HT1080 (cell line): ENCODE results near the gene KRTAP10-9. TPM values are rescaled to one million over a fixed set of nuclear protein-coding genes. Genes with fewer than 3 reads are reported as not detected.
A peak's percentile ranks its signal among the peaks of the same experiment; 100 is the strongest.
"Not testable (repeated sequence)": the region's sequence is repeated elsewhere in the genome, so short reads cannot be mapped to it uniquely, and the experiment has no call there.

ENCODE experiments used
- DNase-seq: peaks from one replicate; pipeline ENCODE4 v3.0.0-alpha.2; 2015; ENCODE audit warnings: low read depth
- total RNA-seq: library from RNA; depleted of rRNA; stranded (reverse); fragments of >200 nt; shearing (Covaris generic); gene quantifications from 2 replicates; pipeline ENCODE4 v1.2.3, GENCODE V29; 2014

KRTAP10-9 gene
- total RNA-seq, 1 experiment from 2014 or later = not detected

DNA sequence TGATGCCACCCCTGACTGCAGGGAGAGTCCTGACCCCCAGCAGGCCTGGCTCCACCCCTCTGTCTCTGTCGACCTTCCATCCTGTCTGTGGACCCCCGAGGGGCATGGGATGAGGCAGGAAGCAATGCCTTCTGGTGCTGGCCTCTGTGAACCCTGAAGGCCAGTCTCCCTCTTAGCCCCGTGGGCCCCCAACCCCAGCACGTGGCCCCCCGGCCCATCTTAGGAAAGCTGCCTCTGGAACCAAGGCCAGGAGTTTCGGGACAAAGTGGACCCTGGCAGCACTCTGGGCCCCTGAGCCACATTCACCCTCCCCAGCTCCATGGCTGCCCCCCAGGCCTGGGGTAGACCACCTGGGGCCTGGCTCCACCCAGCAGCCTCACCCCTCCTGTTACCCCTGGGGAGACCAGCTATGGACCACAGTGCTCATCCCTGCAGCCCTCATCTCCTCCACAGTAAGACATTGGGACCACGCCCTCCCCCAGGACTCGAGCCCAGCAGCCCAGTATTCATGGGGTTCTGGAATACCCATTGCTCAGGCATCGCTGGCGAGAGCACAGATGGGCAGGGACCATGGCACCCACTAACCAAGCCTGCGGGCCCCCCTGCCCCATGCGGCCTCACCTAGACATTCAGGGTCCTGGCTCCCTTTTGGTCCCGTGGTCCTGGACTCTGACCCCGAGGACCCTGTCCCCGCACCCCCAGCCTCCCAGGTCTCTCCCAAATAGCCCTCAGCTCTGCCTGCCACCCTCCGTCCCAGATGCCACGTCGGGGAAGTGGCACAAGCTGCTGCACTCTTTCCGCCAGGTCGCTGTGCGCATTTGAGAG is 11.8 kb downstream of the KRTAP10-9 start:
- not testable (repeated sequence) for DNase-seq

DNA sequence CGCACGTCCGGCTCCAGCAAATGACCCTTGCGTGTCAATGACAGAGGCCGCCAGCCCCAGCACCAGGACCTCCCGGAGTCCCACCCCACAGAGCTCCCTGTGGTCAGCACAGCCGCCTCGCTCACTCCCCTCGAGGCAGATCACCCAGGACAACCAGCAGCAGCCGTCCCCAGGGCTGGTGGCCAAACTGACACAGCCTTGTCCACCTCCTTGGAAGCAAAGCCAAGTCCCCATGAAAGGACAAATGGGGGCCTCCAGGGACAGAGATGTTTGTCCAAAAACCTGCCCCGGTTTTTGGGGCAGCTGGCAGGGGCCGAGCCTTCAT is 12.4 kb downstream of the KRTAP10-9 start:
- no peak for DNase-seq

- no peak for DNase-seq
Measured at GRCh38 chr21:44640761-44641160, 13.9 kb downstream of the KRTAP10-9 start.

- no peak for DNase-seq
Measured at GRCh38 chr21:44643741-44644310, 16.9 kb downstream of the KRTAP10-9 start.

DNA sequence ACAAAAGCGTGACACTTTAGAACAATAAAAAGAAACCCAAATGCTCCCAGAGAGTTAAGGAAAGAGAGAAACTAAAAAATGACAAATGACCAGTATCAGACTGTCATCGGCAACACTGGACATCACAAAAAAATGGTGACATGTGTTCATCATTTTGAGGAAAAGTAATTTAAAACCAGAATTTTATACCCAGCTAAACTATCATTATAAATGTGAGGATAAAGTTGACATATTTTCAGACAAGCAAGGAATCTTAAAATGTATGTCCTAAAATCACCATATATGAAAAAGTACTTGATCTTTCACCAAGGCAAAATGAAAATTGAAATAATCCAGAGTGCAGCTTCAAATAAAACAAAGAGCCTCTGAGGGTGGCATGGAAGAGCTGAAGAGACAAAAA is 18.0 kb downstream of the KRTAP10-9 start:
- DNase-seq = no peak

DNA sequence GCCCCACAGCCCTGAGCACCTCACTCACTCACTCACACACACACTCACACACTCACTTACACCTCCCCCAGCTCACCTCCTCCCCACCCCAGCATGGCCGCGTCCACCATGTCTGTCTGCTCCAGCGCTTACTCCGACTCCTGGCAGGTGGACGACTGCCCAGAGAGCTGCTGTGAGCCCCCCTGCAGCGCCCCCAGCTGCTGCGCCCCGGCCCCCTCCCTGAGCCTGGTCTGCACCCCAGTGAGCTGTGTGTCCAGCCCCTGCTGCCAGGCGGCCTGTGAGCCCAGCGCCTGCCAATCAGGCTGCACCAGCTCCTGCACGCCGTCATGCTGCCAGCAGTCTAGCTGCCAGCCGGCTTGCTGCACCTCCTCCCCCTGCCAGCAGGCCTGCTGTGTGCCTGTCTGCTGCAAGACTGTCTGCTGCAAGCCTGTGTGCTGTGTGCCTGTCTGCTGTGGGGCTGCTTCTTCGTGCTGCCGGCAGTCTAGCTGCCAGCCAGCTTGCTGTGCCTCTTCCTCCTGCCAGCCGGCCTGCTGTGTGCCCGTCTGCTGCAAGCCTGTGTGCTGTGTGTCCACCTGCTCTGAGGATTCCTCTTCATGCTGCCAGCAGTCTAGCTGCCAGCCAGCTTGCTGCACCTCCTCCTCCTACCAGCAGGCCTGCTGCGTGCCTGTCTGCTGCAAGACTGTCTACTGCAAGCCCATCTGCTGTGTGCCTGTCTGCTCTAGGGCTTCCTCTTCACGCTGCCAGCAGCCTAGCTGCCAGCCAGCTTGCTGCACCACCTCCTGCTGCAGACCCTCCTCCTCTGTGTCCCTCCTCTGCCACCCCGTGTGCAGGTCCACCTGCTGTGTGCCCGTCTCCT is 19.7 kb downstream of the KRTAP10-9 start, which contains the start of gene KRTAP10-11:
Gene KRTAP10-11 (plus strand): TSS at position 49 of the 856 bp plus-strand sequence. CDS start 45 bp downstream, at position 94.
- DNase-seq = not testable (repeated sequence)

DNA sequence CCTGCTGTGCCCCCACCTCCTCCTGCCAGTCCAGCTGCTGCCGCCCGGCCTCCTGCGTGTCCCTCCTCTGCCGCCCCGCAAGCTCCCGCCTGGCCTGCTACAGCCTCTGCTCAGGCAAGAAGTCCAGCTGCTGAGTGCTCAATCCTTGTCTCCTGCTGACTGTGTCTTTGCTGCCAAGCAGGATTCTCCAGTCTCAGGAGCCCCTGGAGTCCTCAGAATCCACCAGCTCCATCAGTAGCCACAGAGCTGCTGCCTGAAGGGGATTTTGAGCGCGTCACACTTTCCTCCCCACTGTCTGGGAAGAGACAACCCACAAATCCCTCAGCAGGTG is 20.3 kb downstream of the KRTAP10-9 start:
- no peak for DNase-seq

DNA sequence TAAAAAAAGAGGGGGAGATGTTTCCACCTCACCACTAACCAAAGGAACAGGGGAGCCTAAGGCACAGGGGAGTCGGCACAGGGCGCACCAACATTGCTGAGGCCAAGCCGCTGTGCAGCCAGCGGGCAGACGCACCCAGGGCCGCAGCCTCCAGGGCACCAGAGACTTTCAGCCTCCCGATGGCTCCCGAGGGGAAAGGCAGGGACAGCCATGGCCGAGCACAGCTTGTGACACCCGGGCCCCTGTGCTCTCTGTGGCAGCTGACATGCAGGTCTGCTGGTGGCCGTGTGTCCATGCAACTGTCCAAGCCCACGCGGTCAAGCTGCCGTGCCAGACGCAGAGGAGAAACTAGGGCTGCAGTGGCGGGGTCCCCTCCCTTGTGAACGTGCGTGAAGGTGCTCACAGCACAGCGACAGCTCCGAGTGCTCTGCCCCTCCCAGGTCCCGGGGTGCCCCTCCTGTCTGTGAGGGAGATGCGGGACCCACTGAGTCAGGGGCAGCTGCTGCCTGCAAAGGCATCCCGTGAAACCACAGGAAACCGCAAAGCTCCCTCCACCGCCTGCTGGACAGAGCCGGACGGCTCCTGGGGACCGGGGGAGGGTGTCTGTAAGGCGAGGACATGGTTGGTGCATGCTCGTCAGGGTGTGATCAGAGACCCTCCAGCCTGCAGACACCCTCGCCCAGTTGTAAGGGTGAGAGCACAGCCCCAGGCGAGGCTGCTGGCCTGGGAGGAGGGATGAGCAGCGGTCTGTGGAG is 21.8 kb downstream of the KRTAP10-9 start:
- no peak for DNase-seq

- DNase-seq = no peak
Measured at GRCh38 chr21:44649521-44650100, 22.7 kb downstream of the KRTAP10-9 start.

- no peak for DNase-seq
Measured at GRCh38 chr21:44650265-44650972, 23.5 kb downstream of the KRTAP10-9 start.

DNA sequence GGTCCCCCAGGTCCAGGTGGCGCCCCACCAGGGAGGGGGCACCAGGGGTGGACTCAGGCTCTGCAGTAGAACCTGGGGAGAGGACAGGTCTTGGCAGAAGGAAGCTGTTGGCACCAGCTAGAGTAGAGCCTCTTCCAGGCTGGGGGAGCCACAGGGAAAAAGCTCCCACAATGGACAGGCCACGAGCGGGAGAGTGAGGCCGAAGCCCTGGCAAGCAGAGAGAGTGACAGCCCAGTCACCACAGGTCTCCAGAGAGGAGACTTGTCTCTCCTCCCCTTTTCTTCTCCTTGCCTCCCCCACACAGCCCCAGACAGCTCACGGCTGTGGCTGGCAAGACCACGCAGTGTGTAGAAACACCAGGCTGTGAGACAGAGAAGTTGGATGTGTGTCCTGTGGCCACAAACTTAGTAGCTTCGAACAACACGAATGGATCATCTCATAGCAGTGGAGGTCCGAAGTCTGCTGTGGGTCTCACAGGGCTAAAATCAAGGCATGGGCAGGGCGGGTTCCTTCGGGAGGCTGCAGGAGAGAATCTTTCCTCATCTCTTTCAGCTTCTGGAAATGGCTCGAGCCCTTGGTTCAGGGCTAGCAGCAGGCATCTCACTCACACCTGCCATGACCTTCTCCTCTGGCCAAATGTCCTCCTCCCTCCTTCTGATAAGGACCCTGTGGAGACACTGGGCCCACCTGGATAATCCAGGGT is 24.2 kb downstream of the KRTAP10-9 start:
- no peak for DNase-seq

DNA sequence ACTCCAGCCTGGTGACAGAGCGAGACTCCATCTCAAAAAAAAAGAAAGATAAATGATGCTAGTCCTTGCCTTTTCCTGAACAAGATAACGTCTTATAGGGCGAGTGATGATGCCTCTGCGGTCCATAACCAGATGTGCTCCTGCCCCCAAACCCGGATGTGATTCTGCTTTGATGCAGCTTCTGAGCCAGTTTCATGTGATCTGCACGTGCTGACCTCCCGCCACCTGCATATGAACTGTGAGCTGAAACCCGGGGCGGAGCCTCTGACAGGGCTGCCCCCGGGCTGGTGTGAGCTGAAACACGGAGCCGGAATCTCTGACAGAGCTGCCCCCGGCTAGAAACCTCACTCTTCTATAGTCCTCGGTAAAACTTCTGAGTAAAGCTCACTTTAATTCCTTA is 26.2 kb downstream of the KRTAP10-9 start:
- peak; percentile 24 for DNase-seq

DNA sequence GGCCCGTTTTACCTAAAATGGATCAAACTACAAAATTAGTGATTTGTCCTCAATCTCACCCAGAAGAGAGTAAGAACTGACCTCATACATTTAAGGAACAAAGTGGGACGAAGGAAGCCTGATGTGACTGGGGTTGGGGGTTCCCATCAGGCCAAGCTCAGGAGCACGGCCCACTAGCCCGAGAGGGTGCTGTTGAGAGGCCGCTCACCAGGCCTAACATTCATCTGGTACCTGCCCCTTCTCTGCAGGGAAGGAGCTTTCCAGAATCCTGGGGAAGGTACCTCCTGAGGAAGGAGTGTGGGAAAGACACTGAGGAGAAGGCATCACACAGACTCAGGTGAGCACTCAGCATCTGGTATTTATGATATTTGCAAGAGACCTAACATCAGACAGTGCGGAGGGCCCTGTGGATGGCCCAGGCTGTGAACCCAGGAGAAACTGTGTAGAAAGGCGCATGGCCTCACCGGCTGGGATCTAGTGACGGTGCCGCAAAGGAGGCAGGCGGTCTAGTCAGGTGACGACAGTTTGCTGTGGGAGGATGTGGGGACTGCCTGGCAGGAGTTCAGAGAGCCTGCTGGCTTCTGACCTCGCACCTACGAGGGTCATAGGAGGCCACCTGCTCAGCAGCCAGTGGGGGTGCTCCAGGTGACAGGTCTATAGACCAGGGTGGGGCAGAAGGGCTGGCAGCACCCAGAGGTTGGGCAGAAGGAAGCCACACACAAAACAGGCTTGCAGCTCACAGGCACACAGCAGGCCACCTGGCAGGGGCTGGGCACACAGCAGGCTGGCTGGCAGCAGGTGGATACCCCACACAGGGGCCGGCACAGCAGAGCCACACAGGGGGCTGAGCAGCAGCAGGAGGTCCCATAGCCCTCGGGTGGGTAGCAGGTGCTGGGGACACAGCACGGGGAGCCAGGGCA is 27.0 kb downstream of the KRTAP10-9 start:
- DNase-seq = no peak

GRCh38 chr21:44654576-44655175 is 27.8 kb downstream of the KRTAP10-9 start, which contains the start of gene KRTAP12-4:
Gene KRTAP12-4, minus strand, starts transcription at chr21:44654659. Its CDS starts 45 bp downstream, at chr21:44654614.
- DNase-seq = no peak

GRCh38 chr21:44656868-44657267 is 30.0 kb downstream of the KRTAP10-9 start:
- no peak for DNase-seq

GRCh38 chr21:44657635-44658540 is 31.0 kb downstream of the KRTAP10-9 start, which contains the start of gene KRTAP12-3:
Gene KRTAP12-3, plus strand, starts transcription at chr21:44657932. Its CDS starts 48 bp downstream, at chr21:44657980.
- DNase-seq = no peak

DNA sequence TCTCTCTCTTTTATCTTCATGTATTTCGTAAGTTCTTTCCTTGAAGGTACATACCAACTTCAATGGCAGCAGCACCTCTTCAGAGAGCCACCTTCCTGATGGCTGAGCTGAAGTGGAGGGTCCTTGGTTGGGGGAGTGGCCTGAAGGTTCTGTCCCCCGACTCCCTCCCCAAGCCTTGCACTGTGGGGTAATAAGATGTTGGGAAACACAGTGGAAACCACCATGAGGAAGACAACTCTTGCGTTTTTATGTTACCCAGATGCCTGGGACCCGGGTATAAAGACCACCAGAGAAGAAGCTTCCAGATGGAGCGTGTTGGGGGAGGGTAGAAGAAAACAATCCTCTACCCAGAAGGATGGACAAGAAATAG is 31.6 kb downstream of the KRTAP10-9 start:
- no peak for DNase-seq
